Stimulated activated CD8-positive, alpha-beta memory T cell treated with anti-CD3 and anti-CD28 coated beads, Interleukin-12 subunit alpha, Interleukin-12 subunit beta, amount 100 ng/mL, for 1 hour (primary cell): ENCODE measurements around the gene NTHL1.
A peak's percentile ranks its signal among the peaks of the same experiment; 100 is the strongest.

Experiments
- DNase-seq: peaks from one replicate; pipeline ENCODE4 v3.0.0-alpha.2; 2020; ENCODE audit warnings: low read depth

The NTHL1 gene

DNA sequence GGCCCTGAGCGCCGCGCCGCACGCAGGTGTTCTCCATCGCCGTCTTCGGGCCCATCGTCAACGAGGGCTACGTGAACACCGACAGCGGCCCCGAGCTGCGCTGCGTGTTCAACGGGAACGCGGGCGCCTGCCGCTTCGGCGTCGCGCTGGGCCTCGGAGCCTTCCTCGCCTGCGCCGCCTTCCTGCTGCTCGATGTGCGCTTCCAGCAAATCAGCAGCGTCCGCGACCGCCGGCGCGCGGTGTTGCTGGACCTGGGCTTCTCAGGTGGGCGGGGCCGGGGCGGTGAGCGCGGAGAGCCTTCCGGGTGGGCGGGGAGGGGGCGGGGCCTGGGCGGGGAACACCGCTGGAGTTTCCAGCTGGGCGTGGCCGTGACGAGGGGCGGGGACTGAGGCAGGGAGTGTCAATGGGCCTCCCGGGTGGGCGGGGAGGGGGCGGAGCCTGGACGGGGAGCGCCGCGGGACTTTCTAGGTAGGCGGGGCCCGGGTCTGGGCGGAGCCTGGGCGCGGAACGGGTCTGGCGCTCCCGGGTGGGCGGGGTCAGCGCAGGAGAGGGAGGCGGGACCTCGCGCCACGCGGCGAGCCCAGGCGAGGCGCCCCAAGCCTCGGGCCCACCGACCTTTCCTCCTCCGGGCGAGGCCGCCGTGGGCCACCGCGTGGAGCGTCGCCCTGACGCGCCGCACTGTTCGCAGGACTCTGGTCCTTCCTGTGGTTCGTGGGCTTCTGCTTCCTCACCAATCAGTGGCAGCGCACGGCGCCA lies 55.5 kb downstream of the NTHL1 start:
- DNase-seq = peak; percentile 96

DNA sequence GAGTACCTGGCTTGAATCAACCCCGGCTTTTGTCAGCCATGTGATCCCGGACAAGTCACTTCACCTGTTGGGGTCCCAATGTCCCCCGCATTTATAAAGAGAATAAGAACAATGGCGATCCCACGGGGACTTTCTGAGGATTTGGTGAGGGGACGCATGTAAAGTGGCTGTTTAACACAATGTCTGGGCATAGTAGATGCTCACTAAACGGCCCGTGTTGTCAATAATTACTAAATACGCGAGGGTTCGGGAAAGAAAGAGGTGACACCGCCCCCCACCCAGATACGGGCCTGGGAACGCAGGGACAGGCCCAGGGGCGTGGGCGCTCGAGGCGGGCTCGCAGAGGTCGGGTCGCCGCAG lies 56.1 kb downstream of the NTHL1 start:
- no peak for DNase-seq

DNA sequence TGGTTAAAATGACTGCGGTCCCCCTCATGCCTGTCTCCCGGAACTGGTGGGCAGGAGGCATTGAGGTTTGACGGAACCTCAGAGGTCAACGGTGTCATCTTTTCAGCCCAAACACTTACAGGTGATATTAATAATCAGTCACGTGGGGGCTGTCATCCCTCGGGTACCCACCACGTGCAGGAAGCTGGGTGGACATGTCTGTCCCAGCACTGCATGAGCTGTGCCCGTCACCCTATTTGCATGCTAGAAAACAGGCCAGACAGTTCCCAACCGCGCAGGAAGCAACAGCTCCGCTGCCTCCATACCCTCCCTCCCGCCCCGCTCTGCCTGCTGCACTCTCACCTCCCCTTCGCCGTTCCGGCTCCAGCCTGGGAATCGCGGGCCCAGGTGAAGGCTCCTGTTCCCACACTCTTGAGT lies 56.5 kb downstream of the NTHL1 start:
- no peak for DNase-seq

- DNase-seq = no peak
Observed at GRCh38 chr16:1990351-1991134, 57.1 kb downstream of the NTHL1 start.

GRCh38 chr16:1990101-1990350 lies 57.6 kb downstream of the NTHL1 start:
- DNase-seq = no peak
